HL-60/S4 treated with phorbol 12-myristate 13-acetate at 8.2 ng/mL for 4 days and 3 days (cell line): ENCODE measurements around the gene TBC1D22A.
"Not testable (repeated sequence)": the region's sequence is repeated elsewhere in the genome, so short reads cannot be mapped to it uniquely, and the experiment has no call there.

Experiments
- in situ Hi-C: fragments of 300-500 bp; cut with MboI; formaldehyde crosslinking; loops from 2 replicates; pipeline ENCODE4 v1.15.0; 2022; ENCODE audit warnings: low sequenced_read_pairs

TBC1D22A gene

GRCh38 chr22:46810856-46811786 lies 48.7 kb downstream of the TBC1D22A start:
- in situ Hi-C loops: no loop called here

- in situ Hi-C loops: no loop called here
Measured at GRCh38 chr22:46812034-46812605, 49.7 kb downstream of the TBC1D22A start.

GRCh38 chr22:46812788-46813187 lies 50.3 kb downstream of the TBC1D22A start:
- in situ Hi-C loops: no loop called here

DNA sequence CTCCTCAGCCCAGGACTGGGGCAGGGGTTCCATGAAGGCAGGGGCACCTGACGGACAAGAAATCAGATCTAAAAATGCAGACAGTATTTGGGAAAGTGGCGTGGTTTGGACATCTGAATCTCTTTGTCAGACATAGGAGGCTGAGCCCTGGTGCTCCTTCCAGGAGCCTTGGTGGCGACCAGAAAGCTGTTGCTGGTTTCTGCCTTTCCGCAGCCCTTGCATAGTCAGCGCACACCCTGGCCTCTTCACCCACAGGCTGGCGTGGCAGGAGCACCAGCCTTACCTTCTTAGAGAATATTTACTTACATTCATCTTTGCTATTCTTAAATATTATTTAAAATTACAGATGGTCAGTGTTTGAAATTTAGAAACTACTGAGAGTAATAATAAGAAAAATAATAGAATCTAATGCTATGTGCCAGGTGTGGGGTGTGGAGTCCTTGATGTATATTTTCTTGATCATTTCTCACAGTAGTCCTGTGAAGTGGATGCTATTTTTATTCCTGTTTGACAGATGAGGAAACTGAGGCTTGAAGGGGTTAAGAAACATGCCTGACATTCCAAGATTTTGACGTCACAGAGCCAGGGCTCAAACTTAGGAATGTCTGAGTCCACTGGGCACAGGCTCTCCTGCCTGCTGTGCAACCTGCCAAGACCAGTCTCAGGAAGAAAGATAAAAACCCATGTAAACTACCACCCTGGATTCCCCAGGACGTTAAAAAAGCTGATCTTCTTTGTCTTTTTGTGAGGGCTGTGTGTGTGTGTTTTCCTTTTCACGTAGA lies 51.6 kb downstream of the TBC1D22A start:
- in situ Hi-C loops: no loop called here

DNA sequence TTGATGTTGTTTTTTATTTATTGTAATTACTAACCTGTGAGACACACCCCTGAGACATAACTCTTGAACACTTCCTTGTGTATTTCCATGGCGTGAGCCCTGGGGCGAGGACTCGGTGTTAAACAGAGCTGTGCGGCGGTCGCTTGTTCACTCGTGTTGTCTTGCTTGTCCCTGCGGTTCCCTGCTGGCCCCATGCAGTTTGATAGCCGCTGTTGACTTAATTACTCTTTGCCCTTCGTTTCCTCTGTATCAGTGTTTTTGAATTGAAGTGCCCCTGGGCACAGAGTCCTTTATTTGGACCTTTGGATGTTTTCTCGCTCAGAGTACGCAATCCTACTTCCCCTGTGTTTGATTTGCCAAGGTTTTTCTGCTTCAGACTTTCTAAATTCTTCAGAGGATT lies 52.7 kb downstream of the TBC1D22A start:
- in situ Hi-C loops: no loop called here

GRCh38 chr22:46815559-46815895 lies 53.1 kb downstream of the TBC1D22A start:
- in situ Hi-C loops: no loop called here

DNA sequence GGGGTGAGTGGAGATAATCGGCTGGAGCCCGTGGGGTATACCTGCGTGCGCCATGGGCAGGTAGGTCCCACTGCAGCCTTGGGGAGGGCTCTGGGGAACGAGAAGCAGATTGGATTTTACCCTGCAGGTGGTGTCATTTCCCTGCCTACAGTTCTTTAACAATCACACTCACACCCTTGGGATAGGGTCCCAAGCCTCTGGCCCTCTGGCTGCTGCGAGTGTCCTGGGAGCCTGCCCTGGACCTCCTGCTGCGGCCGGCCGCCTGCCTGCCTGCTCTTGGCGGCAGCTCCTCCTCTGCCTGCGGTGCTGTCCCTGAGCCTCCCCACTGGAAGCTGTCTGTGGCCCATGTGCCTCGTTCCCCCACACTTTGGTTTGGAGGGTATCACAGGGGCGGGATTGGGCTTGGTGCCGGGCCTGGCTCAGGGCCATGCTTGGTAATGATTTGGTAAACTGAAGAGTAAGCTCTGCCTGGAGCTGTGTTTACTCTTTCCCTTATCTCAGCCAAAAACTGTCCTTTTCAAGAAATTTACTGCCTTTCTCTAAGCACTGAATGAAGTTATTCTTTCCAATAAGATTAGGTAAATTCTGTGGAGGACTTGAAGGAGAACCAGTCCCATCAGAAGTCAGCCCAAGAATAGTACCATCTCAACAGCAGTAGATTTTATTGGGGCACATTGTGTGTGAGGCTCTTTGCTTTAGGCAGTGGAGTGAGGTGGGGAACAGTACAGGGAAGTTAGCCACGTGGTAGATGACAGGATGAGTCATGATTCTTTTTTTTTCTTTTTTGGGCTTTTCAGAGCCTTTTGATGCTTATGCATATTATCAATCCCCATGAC lies 53.7 kb downstream of the TBC1D22A start:
- in situ Hi-C loops: no loop called here

GRCh38 chr22:46817390-46817789 lies 54.9 kb downstream of the TBC1D22A start:
- in situ Hi-C loops: not testable (repeated sequence)

DNA sequence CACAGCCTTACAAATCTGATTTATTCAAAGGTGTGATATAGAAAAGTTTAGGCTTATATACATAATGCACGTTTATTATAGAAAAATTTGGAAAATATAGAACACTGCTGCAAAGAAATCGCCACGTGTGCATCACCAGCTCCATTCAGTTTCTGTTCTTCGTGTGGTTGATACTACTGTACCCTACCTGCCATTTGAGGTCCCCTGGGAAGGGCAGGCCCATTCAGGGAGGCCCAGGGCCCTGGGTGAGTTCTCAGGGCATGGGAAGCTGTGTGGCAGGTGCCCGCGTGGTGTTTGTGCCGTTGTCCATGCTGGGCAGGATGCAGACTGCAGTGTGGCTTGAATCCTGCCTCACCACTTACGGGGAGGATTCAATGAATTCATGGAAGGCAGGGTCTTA lies 60.8 kb downstream of the TBC1D22A start:
- in situ Hi-C loops: no loop called here

DNA sequence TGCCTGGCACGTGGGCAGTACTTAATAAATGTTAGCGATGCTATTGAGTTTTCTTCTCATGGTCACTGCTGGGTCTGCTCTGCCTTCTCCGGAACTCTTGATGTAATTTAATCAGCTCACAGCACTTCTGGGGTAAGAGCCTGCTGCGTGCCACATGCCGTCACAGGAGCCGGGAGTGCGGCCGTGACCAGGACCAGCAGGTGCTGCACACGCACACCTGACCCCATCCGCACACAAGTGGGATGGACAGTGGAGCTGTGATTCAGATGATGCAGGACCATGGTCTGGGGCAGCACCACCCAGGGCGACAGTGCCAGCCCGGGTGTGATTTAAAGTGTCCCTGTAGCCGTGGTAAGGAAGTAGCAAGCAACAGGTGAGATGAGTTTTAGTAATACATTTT lies 61.2 kb downstream of the TBC1D22A start:
- in situ Hi-C loops: no loop called here

- in situ Hi-C loops: no loop called here
Measured at GRCh38 chr22:46824344-46824909, 62.0 kb downstream of the TBC1D22A start.

DNA sequence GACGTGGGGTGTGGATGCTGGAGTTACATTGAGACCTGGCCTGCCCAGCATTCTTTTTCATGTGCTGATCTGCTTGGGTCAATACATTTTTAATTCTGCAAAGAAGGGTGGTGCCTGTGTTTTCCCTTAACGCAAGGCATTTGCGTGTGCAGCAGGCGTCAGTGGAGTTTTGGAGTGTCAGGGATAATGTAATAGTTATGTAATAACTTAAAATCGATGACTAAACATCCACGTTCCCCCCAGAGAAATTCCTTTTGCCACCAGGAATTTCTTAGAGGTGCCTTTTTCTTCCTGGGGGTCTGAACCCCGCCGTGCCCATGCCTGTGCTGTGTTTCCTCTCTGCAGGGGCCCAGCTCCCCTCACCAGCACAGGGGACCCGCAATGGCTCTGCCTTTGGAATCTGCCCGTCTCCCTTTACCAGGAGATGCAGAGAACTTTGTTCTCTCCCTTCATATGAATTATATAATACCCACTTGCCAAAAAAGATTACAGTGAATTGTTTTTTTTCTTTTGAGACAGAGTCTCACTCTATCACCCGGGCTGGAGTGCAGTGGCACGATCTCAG lies 62.6 kb downstream of the TBC1D22A start:
- in situ Hi-C loops: no loop called here

- in situ Hi-C loops: no loop called here
Measured at GRCh38 chr22:46826438-46827135, 64.1 kb downstream of the TBC1D22A start.

- in situ Hi-C loops: no loop called here
Measured at GRCh38 chr22:46827136-46827780, 64.8 kb downstream of the TBC1D22A start.

DNA sequence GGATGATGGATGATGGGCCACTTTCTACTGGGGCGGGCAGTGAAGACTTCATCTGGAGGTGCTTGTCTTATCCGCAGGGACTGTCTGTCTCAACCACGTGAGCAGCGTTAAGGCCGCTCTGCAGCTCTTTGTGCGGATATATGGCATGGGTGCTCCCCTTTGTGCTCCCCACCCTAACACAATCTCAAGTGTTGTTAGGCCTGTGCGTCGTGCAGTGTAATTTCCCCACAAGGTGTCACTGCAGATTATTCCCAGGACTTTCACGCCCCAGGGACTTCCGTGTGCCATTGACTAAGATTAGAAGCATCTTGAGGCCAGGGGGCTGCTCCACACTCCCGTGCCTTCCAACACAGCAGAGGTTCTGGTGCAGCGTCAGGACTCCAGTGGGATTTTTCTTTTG lies 65.3 kb downstream of the TBC1D22A start:
- in situ Hi-C loops: no loop called here

- in situ Hi-C loops: no loop called here
Measured at GRCh38 chr22:46828323-46828900, 66.0 kb downstream of the TBC1D22A start.

DNA sequence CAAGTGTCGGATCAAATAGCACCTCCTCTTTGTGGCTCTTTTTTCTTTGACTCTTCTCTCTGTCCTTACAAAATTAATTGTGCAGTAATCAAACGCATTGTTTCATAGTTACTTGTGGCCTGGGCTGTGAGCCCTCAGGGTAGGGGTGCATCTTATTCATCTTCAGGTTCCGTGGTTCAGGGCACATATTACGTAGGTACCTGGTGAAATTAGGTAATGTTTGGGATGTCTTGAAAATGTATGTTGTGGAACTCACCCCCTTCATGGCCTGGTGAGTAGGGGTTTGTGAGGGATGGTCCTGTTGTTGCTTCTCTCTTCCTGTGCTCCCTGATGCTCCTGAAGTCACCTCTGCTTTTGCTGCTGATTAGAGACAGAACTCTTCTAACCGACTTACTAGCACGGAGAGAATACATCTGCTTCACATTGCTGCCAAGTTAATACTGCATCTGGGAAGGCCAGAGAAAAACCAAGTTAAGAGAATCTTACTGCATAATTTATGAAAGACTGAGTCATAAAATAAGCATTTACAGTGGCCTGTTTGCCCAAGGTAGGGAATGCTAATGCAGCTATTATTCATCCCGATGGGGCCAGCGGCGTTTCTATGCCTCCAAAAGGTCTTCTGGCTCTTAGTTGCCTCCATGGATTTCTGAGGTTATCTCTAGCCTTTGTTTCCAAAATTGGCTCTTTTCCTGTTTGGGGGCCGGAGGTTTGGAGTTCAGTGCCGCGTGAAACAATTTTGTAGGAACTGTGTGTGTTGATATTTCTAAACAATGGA lies 66.9 kb downstream of the TBC1D22A start:
- in situ Hi-C loops: no loop called here
